OCI-LY7 (cell line): ENCODE results near the gene RPL28. TPM values are rescaled to one million over a fixed set of nuclear protein-coding genes. Genes with fewer than 3 reads are reported as not detected.
"Not testable (repeated sequence)": the region's sequence is repeated elsewhere in the genome, so short reads cannot be mapped to it uniquely, and the experiment has no call there.

ENCODE experiments used
- BruUV-seq: library from RNA; stranded (reverse); fragments of 400-500 nt; replicated peaks from 2 replicates; lab custom pipeline; 2021; lab: Mats Ljungman, UMichigan
- CTCF ChIA-PET: fragments of 300-600 bp; sonication (Branson Sonifier 250); formaldehyde crosslinking; loops from one replicate; lab custom pipeline; 2022; ENCODE audit warnings: antibody characterized with exemption; ENCODE audit not compliant: unreplicated experiment; lab: Charles Lee
- POLR2A ChIA-PET: fragments of 300-600 bp; sonication (Branson Sonifier 250); formaldehyde crosslinking; loops from one replicate; lab custom pipeline; 2022; ENCODE audit warnings: antibody characterized with exemption; lab: Charles Lee
- DNase-seq: peaks from one replicate; pipeline ENCODE4 v3.0.0-alpha.2; 2015; ENCODE audit warnings: low spot score
- H2AFZ ChIP-seq: fragments of 200-600 bp; sonication (generic), shearing (Covaris generic); 2 replicates; pipeline ENCODE4 v1.6.1; 2014; ENCODE audit warnings: mild to moderate bottlenecking, antibody characterized with exemption, low read length, moderate library complexity
- H3K27ac ChIP-seq: fragments of 200-600 bp; sonication (generic); 2 replicates; pipeline ENCODE4 v1.5.1; 2014; ENCODE audit warnings: mixed run types, low read depth, mild to moderate bottlenecking, moderate library complexity, low read length, inconsistent platforms; ENCODE audit not compliant: poor library complexity, severe bottlenecking
- H3K36me3 ChIP-seq: fragments of 200-600 bp; sonication (generic); 2 replicates; pipeline ENCODE4 v1.6.1; 2014; ENCODE audit warnings: mild to moderate bottlenecking, antibody characterized with exemption, low read length, moderate library complexity, mixed read lengths; ENCODE audit not compliant: insufficient read depth
- H3K4me1 ChIP-seq: fragments of 200-600 bp; sonication (generic); 2 replicates; pipeline ENCODE4 v1.5.1; 2014; ENCODE audit warnings: mild to moderate bottlenecking, low read length; ENCODE audit not compliant: insufficient read depth, poor library complexity, severe bottlenecking
- H3K4me2 ChIP-seq: fragments of 200-600 bp; sonication (generic); 2 replicates; pipeline ENCODE4 v1.6.1; 2014; ENCODE audit warnings: mild to moderate bottlenecking, low read length
- H3K4me3 ChIP-seq: fragments of 200-600 bp; sonication (generic); 2 replicates; pipeline ENCODE4 v1.5.1; 2014; ENCODE audit warnings: mild to moderate bottlenecking, low read depth, low read length; ENCODE audit not compliant: poor library complexity, severe bottlenecking
- H3K79me2 ChIP-seq: fragments of 200-600 bp; sonication (generic); 2 replicates; pipeline ENCODE4 v1.6.1; 2016; ENCODE audit warnings: low read depth, mild to moderate bottlenecking, low read length, moderate library complexity, mixed read lengths; ENCODE audit not compliant: insufficient read depth
- H3K9me2 ChIP-seq: fragments of 200-600 bp; sonication (generic); 2 replicates; pipeline ENCODE4 v1.6.1; 2016; ENCODE audit warnings: mild to moderate bottlenecking, low read length, mixed read lengths; ENCODE audit not compliant: insufficient read depth
- H3K9me3 ChIP-seq: fragments of 200-600 bp; sonication (generic); 2 replicates; pipeline ENCODE4 v1.6.1; 2014; ENCODE audit warnings: mild to moderate bottlenecking, mixed run types, low read length, mixed read lengths
- H4K20me1 ChIP-seq: fragments of 200-600 bp; sonication (generic); 2 replicates; pipeline ENCODE4 v1.6.1; 2014; ENCODE audit warnings: mild to moderate bottlenecking, antibody characterized with exemption, low read length, moderate library complexity, mixed read lengths; ENCODE audit not compliant: insufficient read depth
- CTCF ChIP-seq: fragments of 200-600 bp; sonication (generic); conservative IDR thresholded peaks from 2 replicates; pipeline ENCODE4 v1.5.1; 2014; ENCODE audit warnings: mild to moderate bottlenecking, antibody characterized with exemption, low read length, moderate library complexity, mixed read lengths
- EZH2phosphoT487 ChIP-seq: fragments of 200-600 bp; sonication (generic); IDR thresholded peaks from 2 replicates; pipeline ENCODE4 v1.6.1; 2018; ENCODE audit warnings: low read depth, borderline replicate concordance, mild to moderate bottlenecking, mixed run types, antibody characterized with exemption, low read length, moderate library complexity, mixed read lengths
- intact Hi-C: fragments of 100-400 bp; cut with micrococcal nuclease; formaldehyde crosslinking; loops from one replicate; pipeline ENCODE4 v1.10.0; 2022; ENCODE audit not compliant: unreplicated experiment
- total RNA-seq, 2 experiments: library from RNA; depleted of rRNA in 1 of 2; stranded (reverse); fragments of >200 nt in 1 of 2; shearing (Covaris generic) in 1 of 2; gene quantifications; 2 replicates each; pipeline ENCODE4 v1.2.3, GENCODE V29; 2014 to 2022

The RPL28 gene
- total RNA-seq, 2 experiments from 2014 or later, result 872 to 2,656 TPM

DNA sequence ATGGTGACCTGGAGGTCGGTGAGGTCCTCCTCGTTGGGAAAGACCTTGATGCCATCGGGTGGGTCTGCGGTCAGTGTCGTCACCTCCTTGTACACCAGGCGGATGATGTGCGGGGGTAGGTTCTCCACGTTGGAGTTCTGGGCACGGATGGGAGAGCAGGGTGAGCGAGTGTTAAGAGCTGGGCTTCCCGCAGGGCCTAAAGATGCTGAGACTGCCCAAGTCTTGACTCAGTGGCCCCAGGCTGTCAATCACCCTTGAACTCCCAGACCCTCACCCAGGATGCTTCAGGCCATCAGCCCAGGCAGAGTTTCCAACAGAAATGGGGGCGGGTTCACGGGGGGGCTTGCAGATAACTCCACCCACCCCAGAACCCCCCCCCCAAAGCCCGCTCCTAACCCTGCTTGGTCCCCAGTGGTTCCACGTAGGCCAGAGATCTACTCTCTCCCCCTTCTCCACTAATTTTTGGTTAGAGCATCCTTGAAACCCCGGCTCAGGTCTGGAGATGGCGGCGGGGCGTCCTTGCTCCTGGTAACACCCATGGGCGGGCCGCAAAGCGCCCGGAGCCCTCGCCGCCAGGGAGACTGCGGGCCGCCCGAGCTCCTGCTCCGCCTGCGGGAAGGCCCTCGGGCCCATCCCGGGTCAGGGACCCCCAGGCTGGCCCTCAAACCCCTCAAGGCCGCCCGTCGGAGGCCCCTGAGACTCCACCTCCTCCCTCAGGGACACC lies 21.3 kb downstream of the RPL28 start:
- peaks cover 32% of the 10 kb centered on the region for H4K20me1 ChIP-seq
- ChIA-PET CTCF (no interaction called here), POLR2A (interaction anchor here (0.5 kb wide), 1 partner anchor 155 kb away, joined by 3 read pairs; no protein-coding TSS in a partner anchor)
- TSS peak; percentile 68 for BruUV-seq
- H3K36me3 ChIP-seq, result peaks cover 52% of the 10 kb centered on the region
- H2AFZ ChIP-seq, result no peak overlapping the region
- peaks cover 21% of the 10 kb centered on the region; the same call in 1 of the 2 replicates for H3K9me3 ChIP-seq
- no peak for TF ChIP-seq CTCF
- TF ChIP-seq EZH2phosphoT487, result no peak
- peaks cover 32% of the 10 kb centered on the region for H3K4me1 ChIP-seq
- peak overlapping the region; percentile 100 for H3K4me3 ChIP-seq
- H3K4me2 ChIP-seq, result peak overlapping the region; percentile 89
- DNase-seq, result peak; percentile 57
- intact Hi-C loops, result loop anchor here (2.0 kb wide), 1 partner anchor 126 kb away; the partner anchor contains the start of gene HSPBP1
- H3K27ac ChIP-seq, result peak overlapping the region; percentile 92
- no peaks in the 10 kb centered on the region for H3K9me2 ChIP-seq
- H3K79me2 ChIP-seq, result peaks cover 47% of the 10 kb centered on the region

DNA sequence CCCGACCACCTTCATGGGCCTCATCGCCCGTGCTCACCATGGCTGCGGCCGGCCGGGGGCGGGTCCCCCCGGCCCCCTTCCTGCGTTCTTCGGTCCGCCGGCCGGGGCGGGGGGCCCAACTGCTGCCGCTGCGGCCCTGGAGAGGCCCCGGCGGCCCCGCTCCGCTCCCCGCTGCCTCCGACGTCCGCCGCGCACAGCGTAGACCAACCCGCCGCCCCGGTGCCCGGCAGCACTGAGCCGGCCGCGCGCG lies 21.7 kb downstream of the RPL28 start, which contains the start of gene UBE2S:
Gene UBE2S, minus strand, starts transcription at position 239 of the 250 bp plus-strand sequence. Its CDS starts 199 bp downstream, at position 40.
- H3K9me2 ChIP-seq, CTCF ChIA-PET, BruUV-seq, DNase-seq: not testable (repeated sequence)
- Histone ChIP-seq H3K4me2 (peak within 1 kb of the TSS; percentile 89), H3K36me3 (peaks cover 47% of the 10 kb centered on the region), H3K79me2 (peaks cover 46% of the 10 kb centered on the region), H3K4me1 (peaks cover 32% of the 10 kb centered on the region), H3K27ac (peak within 1 kb of the TSS; percentile 92), H4K20me1 (peaks cover 27% of the 10 kb centered on the region), H3K4me3 (peak within 1 kb of the TSS; percentile 100), H2AFZ (peak within 1 kb of the TSS; percentile 53; the same call in 1 of the 2 replicates), H3K9me3 (peaks cover 21% of the 10 kb centered on the region; the same call in 1 of the 2 replicates)
- POLR2A ChIA-PET, result interaction anchor here (0.6 kb wide), 1 partner anchor 231 kb away, joined by 6 read pairs; no protein-coding TSS in a partner anchor
- intact Hi-C loops, result loop anchor here (2.0 kb wide), 1 partner anchor 127 kb away; the partner anchor contains the start of gene HSPBP1

DNA sequence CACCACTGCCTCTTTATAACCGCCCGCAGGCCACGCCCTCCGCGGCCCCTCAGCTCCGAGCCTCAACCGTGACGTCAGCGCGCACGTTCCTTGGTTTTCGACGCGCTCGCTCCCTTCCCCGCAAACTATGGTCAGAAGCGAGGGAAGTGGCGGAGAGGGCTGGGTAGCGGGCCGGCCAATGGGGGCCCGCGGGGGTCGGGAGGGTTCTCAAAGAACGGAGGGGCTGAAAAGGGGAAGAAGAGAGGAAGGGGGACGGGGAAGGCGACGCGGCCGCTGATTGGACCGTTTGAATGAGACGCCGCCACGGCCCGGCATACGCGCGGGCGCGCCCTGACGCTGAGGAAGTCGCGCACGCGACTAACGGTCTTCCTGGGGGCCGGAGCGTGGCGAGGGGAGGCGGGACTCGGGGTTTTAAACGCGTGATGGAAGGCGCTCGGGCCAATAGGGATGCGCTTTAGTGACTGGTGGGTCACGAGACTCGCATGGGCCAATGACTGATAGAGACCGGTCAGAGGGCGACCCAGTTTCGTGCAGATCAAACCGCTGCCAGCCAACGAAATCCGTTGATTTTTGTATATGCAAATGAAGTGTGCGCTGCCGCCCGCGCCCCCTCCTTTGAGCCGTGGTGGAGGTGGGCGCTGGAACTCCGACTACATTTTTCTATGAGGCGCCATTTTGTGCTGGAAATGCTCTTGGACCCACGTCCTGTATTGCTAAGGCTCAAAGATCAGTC lies 22.2 kb downstream of the RPL28 start:
- ChIA-PET POLR2A (interaction anchor here (0.6 kb wide), 1 partner anchor 231 kb away, joined by 6 read pairs; no protein-coding TSS in a partner anchor), CTCF (no interaction called here)
- Histone ChIP-seq H3K9me2 (no peaks in the 10 kb centered on the region), H2AFZ (peak overlapping the region; percentile 53; the same call in 1 of the 2 replicates), H3K36me3 (peaks cover 42% of the 10 kb centered on the region), H3K27ac (peak overlapping the region; percentile 92), H3K4me2 (peak overlapping the region; percentile 89), H3K4me3 (peak overlapping the region; percentile 100), H3K4me1 (peaks cover 32% of the 10 kb centered on the region), H4K20me1 (peaks cover 23% of the 10 kb centered on the region), H3K79me2 (peaks cover 41% of the 10 kb centered on the region), H3K9me3 (peaks cover 21% of the 10 kb centered on the region; the same call in 1 of the 2 replicates)
- intact Hi-C loops, result loop anchor here (2.0 kb wide), 1 partner anchor 127 kb away; the partner anchor contains the start of gene HSPBP1
- no TSS peak for BruUV-seq
- DNase-seq, result peak; percentile 100
- no peak for TF ChIP-seq CTCF
- TF ChIP-seq EZH2phosphoT487, result no peak
